GM12875 (cell line): Measurements from ENCODE around the gene PIRT.

Experiments used
- H3K4me3 ChIP-seq: one replicate; pipeline ENCODE4 v1.5.1; 2011; ENCODE audit warnings: low read depth, low read length, control low read depth
- TF ChIP-seq, protein P1 (sequence below): IDR thresholded peaks from 2 replicates; pipeline ENCODE4 v1.5.1; 2011; ENCODE audit warnings: low read depth, mild to moderate bottlenecking, control low read depth, inconsistent platforms, low read length, moderate library complexity, borderline replicate concordance; ENCODE audit not compliant: insufficient read depth

Gene PIRT

GRCh38 chr17:10807704-10808128 is 30.2 kb downstream of the PIRT start:
- TF ChIP-seq, protein P1, sequence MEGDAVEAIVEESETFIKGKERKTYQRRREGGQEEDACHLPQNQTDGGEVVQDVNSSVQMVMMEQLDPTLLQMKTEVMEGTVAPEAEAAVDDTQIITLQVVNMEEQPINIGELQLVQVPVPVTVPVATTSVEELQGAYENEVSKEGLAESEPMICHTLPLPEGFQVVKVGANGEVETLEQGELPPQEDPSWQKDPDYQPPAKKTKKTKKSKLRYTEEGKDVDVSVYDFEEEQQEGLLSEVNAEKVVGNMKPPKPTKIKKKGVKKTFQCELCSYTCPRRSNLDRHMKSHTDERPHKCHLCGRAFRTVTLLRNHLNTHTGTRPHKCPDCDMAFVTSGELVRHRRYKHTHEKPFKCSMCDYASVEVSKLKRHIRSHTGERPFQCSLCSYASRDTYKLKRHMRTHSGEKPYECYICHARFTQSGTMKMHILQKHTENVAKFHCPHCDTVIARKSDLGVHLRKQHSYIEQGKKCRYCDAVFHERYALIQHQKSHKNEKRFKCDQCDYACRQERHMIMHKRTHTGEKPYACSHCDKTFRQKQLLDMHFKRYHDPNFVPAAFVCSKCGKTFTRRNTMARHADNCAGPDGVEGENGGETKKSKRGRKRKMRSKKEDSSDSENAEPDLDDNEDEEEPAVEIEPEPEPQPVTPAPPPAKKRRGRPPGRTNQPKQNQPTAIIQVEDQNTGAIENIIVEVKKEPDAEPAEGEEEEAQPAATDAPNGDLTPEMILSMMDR = no peak

GRCh38 chr17:10806545-10807262 is 31.2 kb downstream of the PIRT start:
- TF ChIP-seq, protein P1 = no peak
- H3K4me3 ChIP-seq = no peak overlapping the region

More at GRCh38 chr17:10807704-10808128, 30.2 kb downstream of the PIRT start:
- H3K4me3 ChIP-seq = no peak overlapping the region

- TF ChIP-seq, protein P1 = no peak
Measured at GRCh38 chr17:10805911-10806310, 32.0 kb downstream of the PIRT start.

DNA sequence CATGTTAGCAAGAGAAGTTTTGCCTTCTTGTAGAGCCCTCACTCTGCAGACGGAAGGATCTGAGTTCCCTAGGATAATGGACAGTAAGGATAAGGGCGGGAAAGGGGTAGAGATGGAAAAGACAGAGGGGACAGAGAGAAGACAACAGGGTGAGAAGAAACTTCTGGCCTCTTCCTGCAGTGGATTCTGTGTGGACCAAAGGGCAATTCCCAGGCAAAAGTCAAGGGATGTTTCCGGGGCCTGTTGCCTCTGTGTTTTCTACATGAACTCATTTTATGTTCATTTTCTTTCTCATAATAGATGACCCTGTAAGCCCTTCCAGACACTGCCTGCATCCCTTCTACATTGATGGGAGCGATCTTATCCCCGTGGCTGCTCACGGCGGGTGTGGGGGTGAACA is 33.3 kb downstream of the PIRT start:
- TF ChIP-seq, protein P1 = no peak
- H3K4me3 ChIP-seq = no peak overlapping the region

More at GRCh38 chr17:10805911-10806310, 32.0 kb downstream of the PIRT start:
- H3K4me3 ChIP-seq = no peak overlapping the region

GRCh38 chr17:10803830-10804475 is 33.9 kb downstream of the PIRT start, which contains the start of gene TMEM238L:
TMEM238L (minus strand) TSS chr17:10804099; CDS start chr17:10803963, 136 bp downstream.
- no peak within 1 kb of the TSS for H3K4me3 ChIP-seq
- TF ChIP-seq, protein P1 = no peak

GRCh38 chr17:10803350-10803749 is 34.5 kb downstream of the PIRT start:
- TF ChIP-seq, protein P1 = no peak
- H3K4me3 ChIP-seq = no peak overlapping the region
